GM18873 (cell line): ENCODE data around the gene LRRC26.

ENCODE experiments used
- ATAC-seq: cut with Tn5 transposase; IDR thresholded peaks from one replicate; pipeline ENCODE4 v1.9.1; 2021; ENCODE audit warnings: mild to moderate bottlenecking, moderate library complexity, moderate number of reproducible peaks; ENCODE audit not compliant: unreplicated experiment, low FRiP score

Gene LRRC26

DNA sequence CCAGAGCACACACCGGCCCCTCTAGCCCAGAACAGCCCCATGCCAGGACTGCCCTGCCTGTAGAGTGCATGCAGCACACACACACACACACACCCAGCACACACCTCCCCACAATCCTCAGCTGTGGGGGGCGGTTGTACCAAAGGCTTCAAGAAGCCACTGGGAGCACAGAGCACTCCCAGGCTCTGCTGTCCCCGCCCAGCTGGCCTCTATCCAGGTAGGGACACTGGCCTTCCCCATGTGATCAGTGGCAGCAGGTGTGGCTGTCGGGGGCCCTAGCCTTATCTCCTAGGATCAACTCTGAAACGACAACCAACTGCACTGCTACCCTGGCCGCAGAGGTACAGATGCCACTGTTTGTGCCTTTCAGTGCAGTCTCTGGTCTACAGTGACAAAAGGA, 16.5 kb upstream of the LRRC26 start:
- ATAC-seq = no peak

DNA sequence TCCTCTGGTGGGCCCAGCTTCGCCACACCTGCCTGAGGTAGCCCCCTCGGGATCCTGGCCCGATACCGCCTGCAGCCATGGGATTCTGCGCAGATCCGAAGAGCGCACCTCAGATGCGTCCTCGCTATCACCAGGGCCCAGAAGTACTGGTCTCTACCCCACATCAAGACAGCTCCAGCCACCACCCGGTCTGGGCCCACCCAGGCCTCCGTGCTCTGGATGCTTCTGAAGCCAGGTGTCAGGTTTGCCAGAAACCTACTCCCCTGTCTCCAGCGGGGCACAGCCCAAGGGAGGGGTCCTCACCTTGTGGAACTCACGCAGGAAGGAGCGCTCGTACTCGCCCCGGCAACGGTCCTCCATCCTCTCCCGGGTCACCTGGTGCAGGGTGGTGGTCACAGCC, 16.1 kb upstream of the LRRC26 start:
- no peak for ATAC-seq

DNA sequence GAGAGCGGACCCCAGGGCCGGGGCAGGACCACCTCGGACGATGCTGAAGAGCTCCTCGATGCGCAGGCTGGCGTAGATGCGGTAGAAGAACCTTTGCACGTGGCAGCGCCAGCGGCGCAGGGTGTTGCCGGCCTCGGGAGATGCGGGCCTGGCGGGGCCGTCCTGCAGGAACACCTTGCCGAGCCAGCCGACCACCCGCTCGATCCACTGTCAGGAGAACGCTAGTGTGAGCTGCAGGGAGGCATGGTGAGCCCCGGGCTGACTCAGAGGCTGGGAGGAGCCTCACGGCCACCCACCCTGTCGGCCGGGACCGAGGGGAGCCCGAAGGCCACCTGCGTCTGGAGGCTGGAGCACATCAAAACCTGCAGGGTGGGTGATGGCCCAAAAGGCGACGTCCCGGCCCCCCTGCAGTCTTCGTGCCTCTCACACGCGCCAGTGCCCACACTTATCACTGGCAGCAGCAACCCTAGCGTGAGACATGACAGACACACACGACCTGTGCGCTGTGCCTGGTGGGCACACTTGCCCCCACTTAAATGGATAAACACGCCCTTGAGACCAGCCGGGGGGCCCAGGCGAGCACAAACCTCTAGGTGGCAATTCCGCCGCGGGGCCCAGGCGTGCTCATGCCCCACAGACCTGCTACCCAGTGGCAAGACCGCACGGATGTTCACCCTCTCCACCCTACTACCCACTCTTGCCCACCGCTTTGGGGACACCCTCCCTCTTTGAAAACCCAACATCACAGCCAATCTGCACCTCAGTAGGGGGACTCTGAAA, 15.2 kb upstream of the LRRC26 start:
- no peak for ATAC-seq

DNA sequence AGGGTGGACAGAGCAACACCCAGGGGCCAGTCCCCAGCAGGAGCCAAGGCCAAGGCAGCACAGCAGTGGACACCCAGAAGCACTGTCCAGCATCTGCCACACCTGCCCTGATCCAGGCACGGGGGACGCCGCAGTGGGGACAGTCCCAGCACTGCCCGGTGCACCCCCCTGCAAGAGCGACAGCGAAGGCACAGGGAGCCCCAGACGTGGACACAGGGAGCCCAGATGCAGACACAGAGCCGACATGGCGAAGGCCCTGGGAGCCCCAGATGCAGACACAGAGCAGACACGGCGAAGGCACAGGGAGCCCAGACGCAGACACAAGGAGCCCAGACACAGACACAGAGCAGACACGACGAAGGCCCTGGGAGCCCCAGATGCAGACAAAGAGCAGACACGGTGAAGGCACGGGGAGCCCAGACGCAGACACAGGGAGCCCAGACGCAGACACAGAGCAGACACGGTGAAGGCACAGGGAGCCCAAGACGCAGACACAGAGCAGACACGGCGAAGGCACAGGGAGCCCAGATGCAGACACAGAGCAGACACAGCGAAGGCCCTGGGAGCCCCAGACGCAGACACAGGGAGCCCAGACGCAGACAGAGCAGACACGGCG, 14.2 kb upstream of the LRRC26 start:
- no peak for ATAC-seq

DNA sequence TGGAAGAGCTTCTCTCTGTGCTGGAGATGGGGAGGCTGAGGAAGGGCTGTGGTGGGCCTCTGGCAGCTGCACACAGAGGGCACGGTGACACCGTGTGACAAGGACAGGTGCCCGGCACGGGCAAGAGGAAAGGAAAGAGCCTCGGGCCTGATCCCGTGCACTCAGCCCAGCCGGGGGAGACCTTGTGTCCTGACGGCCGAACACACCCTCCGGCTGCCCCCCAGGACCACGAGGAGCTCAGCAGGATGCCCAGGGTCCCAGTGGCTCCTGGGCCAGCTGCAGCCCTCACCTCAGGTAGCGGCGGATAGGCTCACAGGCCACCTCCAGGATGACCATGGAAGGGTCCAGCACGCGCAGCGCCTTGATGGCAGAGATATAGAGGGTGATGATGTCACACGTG, 13.0 kb upstream of the LRRC26 start:
- ATAC-seq = no peak

DNA sequence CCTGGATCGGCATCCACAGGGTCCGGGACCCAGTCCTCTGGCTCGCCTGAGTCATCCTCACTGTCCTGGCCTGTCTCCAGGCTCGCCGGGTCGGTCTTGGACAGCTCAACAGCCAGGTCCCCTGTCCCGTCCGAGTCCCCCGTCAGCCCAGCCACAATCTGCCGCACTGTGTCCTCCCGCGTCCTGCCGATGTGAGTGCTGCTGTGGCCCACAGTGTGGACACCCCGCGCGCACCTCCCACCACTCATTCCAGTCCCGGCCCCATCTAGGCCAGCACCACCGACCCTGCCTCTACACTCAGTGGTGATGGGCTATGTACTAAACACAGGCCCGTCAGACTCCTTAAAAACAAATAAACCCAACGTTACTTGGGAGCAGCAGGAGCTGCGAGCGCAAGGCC, 11.8 kb upstream of the LRRC26 start:
- no peak for ATAC-seq

DNA sequence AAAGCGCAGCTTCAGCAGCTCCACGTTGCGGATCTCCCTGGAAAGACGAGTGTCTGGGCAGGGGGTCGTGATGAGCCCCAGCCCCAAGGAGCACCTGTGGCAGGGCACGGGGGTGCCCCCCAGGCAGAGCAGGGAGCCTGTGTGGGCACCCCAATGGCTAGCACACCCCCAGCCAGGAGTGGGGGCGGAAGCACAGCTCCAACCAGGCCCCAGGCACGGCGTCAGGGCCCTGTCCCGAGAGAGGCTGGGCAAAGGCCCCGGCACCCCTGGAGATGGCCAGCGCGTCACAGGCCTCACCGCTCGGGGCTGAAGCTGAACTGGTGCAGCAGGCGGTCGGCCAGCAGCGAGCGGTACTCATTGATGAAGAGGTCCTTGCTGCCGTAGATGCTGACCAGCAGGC, 10.6 kb upstream of the LRRC26 start:
- ATAC-seq = no peak

DNA sequence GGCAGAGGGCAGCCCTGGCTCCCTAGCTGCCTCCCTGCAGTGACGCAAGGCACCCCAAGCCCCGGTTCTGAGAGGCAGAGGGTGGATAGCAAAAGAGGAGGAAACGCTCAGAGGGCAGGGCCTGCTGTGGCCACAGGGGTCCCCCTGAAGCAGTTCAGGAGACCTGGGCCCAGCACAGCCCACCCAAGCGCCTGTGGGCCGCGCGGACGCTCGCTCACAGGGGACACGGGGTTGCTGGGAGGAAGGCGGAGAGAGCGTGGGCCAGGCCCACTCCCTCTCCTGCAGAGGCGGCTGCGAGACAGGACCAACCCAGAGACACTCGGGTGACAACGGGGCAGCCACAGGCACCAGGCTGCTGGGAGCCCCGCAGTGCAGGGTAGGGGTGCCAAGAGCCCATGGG, 9.9 kb upstream of the LRRC26 start:
- no peak for ATAC-seq

DNA sequence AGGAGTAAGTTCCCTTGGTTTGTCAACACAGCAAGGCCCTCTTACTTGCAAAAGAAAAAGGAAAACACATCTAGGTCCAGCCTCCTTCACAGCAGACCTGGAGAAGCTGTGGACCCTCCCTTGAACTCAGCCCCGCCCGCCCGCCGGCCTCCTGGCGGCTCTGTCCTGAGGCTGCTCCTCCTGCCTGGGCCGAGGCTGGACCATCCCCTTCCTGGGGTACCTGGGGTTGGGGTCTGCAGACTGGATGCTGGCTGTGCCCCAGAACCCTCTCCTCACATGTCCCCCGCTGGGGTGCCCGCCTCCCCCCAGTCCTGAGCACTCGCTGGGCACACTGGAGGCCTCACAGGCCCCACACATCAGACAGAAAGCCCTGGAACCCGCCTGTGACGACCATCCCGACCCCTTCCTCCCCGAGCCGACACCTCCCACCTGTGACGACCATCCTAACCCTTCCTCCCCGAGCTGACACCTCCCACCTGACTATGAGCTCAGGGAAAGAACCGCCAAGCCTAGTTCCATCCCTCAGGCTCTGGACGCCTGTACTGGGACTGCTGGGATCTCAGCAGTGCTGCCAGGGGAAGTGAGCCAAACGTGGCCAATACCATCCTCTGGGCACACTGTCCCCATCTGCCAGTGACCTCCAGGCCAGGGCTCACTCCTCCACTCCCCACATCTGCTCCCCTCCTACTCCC, 9.2 kb upstream of the LRRC26 start:
- ATAC-seq = no peak

DNA sequence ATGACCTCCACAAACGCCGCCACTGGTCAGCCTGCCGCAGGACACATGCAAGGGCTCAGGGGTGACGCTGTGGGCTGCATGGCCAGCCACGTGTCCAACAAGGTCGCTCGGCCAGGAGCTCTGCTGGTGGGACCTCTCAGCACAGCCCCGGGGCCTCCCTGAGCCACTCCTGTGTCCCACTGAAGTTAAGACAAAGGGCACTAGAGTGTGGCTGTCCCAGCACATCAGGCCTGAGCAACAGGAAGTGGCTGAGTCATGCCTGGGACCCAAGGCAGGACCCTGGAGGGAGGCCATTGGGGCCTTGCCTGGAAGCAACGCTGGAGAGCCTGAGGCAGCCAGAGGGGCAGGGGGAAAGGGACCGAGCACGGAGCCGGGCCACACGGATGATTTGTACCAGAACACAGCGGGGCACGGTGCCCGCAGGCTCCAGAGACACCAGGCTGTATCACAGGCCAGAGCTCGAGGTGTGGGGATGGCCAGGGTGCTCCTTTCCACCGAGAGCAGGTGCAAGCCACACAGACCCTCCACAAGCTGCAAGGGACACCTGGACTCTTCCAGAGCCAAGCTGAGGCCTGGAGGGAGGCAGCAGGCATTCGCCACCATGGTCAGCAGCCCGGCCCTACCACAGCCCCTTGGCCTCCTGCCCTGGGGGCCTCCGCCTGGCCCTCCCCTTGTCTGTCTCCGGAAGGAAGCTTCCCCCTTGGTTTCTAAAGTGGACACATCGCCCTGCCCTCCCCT, 8.5 kb upstream of the LRRC26 start:
- ATAC-seq = no peak

DNA sequence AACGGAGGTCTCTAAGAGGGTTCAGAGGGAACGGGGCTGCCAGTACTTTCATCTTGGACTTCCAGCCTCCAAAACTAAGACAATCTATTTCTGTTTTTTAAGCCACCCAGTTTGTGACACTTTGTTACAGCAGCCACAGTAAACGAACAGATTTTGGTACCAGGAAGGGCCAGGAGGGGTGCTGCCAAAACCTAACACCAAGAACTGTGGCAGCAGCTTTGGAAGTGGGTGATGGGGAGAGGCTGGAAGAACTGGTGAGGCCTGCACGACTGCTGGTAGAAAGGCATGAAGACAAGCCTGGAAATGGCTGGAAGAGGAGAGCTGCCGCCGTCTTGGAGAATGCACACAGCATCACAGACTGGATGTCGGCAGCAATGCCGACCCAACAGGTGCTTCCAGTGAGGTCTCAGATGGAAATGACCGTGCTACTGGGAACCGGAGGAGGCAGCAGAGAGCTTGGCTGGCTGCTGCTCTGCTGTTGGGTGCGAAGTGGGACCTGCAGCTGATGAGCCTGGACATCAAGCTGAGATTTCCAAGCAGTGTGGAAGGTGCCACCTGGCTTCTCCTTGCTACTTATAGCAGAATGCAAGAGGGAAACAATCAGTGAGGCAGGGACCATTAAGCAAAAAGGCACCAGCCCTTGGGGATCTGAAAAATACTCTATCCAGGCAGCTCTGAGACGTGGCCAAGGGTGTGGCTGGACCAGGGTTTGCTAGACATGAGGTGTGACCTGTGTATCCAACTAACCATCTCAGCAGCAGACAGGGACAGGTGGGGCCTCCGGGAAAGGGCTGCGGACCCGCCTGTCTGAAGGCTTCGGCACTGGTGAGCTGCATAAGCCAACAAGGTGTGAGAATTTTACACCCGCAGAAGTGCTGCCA, 6.7 kb upstream of the LRRC26 start:
- ATAC-seq = no peak

DNA sequence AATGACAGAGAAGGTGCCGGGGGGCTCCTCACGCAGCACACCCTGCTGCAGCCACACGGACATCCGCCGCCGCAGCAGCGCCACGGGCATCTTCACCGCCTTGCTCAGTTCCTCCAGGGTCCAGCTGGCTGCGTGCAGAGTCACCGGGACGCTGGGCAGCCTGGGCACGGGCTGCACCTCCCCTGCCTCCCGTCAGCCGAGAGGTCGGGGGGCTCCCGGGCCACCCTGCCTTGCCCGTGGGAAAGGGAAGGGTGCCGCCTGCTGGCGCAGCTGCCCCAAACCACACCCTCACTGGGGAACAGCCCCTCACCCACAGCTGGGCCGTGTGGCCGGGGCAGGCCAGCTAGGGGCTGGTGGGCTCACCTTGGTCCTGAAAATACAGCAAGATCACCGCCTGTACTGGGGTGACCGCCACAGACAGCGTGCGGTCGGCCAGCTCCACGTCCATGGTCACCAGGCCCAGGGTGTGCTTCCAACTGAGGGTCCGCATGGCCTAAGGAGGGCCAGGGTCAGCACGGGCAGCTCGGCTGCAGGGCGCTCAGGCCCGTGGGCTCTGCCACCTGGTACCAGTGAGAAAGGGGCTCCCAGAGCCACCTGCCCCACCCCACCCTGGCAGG, 5.6 kb upstream of the LRRC26 start:
- no peak for ATAC-seq

DNA sequence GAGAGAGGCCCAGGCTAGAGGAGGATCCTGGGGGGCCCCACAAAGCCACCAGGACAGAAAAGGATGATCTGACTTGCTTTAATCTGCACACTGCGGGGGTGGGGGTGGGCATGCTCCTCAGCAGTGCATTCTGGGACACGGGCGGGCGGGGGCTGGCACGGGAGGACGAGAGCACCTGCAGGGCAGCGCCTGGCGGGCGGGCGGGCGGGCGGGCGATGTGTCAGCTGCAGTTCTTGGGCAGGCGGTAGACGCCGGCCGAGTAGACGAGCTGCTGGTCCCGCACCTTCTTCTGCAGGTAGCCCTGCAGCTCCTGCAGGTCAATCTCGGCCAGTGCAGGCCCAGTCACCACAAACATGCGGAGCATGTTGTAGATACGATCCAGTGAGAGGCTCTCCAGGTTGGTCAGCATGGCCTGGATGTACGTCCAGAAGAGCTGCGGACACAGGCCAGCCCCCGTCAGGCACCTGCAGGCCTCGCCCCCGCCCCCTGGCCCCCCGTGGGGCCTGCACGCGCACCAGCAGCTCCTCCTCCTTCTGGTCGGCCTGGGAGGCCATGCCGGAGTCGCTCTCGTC, 5.0 kb upstream of the LRRC26 start:
- ATAC-seq = no peak

DNA sequence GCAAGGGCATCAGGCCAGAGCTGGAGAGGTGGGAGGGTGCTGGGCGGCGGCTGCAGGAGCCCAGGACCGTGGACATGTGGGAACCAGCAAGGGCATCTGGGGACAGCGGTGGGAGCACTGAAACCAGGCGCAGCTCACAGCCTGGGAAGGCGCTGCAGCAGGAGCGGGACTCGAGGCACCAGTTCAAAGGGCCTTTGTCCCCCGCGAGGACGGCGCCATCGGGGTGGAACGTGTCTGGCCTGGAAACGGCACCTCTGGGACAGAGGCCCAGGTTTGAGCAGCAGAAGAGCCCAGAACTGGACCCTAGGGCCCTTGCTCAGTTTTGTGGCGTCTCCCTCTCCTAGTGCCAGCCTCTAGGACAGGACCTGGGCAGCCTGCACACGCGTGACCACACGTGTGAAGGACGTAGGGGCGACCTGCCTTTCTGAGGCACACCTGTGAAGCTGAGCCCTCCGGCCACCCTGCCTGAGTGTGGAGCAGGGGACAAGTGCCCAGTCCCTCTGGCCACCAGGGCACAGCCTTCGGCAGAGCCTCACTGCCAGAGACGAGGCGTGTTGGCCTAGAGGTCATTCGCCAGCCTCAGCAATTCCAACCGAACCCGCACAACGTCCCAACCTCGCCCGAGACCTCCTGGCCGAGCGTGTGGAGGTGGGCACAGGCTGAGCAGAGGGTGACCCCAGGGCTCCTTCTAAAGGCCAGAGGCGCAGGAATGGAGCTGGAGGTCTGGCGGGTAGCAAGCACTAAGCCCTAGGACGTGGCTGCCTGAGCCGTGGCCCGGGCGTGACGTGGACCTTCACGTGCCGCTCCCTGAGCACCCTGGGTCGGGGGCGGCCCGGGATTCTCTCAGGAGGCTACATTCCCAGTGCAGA, 4.2 kb upstream of the LRRC26 start:
- ATAC-seq = no peak

DNA sequence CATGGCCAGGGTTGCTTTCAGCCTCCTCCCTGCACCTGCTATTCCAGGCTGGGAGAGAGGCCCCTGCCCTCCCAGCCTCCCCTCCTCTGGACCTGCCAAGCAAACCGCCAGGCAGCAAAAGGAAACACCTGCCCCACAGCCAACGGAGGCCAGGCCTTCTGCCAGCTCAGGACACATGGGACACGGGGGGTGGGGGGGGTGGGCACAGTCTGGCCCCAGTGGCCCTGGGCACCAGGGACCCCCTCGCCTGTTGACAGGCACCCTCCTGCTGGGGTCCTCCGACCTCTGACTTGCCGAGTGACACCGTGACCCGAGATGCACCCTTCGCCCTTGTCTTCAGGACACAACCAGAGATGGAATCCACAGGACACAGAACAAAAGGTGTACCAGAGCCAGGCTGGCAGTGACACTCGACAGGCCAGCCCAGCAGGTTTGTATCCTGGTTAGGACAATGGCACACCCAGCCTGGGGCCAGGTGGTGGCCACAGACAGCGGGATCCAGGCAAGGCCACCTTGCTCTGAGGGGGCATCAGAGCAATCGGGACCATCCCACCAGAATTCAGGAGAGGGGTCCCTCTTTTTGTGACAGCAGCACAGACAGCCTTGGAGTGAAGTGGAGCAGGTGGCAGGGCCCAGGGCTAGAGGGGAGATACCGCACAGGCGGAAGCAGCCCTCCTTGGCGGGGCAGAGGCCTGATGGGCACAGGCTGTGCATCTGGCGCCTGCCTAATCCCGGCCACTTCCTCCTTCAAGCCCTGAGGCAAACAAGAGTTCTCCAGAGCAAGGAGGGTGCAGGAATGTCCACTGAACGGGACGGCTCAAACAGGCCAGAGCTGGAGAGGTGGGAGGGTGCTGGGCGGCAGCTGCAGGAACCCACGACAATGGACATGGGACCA, 3.3 kb upstream of the LRRC26 start:
- no peak for ATAC-seq

DNA sequence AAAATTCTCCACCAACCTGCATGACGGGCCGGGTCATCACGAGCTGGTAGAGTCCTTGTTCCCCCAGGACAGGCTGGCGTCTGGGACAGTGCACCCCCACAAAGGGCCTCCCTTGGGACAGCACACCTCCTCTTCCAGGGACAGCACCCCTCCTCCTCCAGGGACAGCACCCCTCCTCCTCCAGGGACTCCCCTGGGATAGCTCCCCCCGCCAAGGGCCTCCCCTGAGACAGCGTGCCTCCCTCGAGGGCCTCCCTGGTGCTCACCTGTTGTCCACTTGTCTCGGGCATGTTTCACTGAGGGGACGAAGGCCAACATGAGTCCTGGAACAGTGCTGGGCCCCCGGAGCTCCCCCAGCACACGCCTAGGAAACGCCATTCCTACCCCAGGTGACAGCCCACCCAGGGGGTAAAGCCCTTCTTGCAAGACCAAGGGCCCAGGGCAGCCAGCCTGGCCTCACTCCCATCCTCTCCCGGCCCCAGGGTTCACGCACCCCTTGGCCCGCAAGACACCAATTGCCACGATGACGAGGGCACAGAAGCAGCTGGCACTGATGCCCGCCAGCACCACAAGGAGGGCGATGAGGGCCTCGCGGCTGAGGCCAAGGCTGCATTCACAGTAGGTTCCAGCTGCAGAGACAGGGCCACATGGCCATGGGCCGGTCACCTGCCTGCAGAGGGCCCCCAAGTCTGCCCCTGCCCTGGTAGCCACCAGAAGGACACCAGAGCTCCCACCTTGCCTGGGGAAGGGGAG, 1.5 kb upstream of the LRRC26 start:
- ATAC-seq = no peak
